ENCODE measurements around the gene OR2AE1. TPM values are rescaled to one million over a fixed set of nuclear protein-coding genes. Genes with fewer than 3 reads are reported as not detected.
"Not testable (repeated sequence)": the region's sequence is repeated elsewhere in the genome, so short reads cannot be mapped to it uniquely, and the experiment has no call there.

The OR2AE1 gene
- total and polyA plus RNA-seq, 2 donors (not counting 1 experiment from before 2014, with no cell fraction given) = 0.43 to 1.3 TPM

DNA sequence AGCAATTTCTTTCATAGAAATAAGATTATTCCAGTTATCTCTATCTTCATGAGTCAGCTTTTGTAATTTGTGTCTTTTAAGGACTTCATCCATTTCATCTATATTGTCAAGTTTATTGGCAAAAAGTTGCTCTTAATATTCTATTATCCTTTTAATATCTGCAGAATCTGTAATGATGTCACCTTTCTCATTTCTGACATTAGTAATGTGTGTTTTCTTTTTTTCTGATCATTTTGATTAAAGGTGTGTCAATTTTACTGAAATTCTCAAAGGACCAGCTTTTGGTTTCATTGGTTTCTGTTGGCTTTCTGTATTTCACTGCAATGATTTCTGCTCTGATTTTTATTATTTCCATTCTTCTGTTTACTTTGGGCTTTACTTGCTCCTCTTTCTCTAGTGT lies 17.9 kb upstream of the OR2AE1 start:
- H2AFZ ChIP-seq (ENCODE audit: insufficient read depth, low read depth, low read length, poor library complexity, severe bottlenecking) = no peak overlapping the region
- DNase-seq (no peak), ATAC-seq (ENCODE audit: low read depth) (no peak)
- H3K36me3 ChIP-seq (replicated peaks in 1 of 2; ENCODE audit: control extremely low read depth in 1 of 2, control insufficient read depth in 1 of 2, extremely low read depth in 1 of 2, insufficient read depth in 2 of 2, low read length in 1 of 2) = peaks cover 3 to 18% of the 10 kb centered on the region in 2 experiments
- H3K27ac ChIP-seq (ENCODE audit: low read length in 2 of 2) = no peak overlapping the region
- no peak overlapping the region for H3K9ac ChIP-seq (ENCODE audit: low read length)
- Mint-ChIP-seq H3K27me3 (no peaks in the 10 kb centered on the region), H3K4me1 (peaks cover 7% of the 10 kb centered on the region), H3K4me3 (no peak overlapping the region), H3K9me3 (ENCODE audit: insufficient read depth) (peaks cover 6% of the 10 kb centered on the region), H3K27ac (no peak overlapping the region)
- no peaks in the 10 kb centered on the region for H3K27me3 ChIP-seq (replicated peaks in 1 of 4; ENCODE audit: control extremely low read depth in 1 of 4, control insufficient read depth in 3 of 4, insufficient read depth in 4 of 4, low read length in 3 of 4)
- ChIA-PET POLR2A (no interaction called here), CTCF (interaction anchor here (1.1 kb wide), 1 partner anchor 85 kb away, joined by 3 read pairs; no protein-coding TSS in a partner anchor)
- TF ChIP-seq, protein P1, sequence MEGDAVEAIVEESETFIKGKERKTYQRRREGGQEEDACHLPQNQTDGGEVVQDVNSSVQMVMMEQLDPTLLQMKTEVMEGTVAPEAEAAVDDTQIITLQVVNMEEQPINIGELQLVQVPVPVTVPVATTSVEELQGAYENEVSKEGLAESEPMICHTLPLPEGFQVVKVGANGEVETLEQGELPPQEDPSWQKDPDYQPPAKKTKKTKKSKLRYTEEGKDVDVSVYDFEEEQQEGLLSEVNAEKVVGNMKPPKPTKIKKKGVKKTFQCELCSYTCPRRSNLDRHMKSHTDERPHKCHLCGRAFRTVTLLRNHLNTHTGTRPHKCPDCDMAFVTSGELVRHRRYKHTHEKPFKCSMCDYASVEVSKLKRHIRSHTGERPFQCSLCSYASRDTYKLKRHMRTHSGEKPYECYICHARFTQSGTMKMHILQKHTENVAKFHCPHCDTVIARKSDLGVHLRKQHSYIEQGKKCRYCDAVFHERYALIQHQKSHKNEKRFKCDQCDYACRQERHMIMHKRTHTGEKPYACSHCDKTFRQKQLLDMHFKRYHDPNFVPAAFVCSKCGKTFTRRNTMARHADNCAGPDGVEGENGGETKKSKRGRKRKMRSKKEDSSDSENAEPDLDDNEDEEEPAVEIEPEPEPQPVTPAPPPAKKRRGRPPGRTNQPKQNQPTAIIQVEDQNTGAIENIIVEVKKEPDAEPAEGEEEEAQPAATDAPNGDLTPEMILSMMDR (IDR thresholded peaks at IDR 0.05) = no peak
- TF ChIP-seq EZH2 (IDR thresholded peaks at IDR 0.05; ENCODE audit: borderline replicate concordance, insufficient read depth, low read depth, low read length, poor library complexity, severe bottlenecking) = no peak
- intact Hi-C loops (cut with micrococcal nuclease) = no loop called here
- H3K4me3 ChIP-seq (ENCODE audit: control extremely low read depth in 1 of 5, extremely low read depth in 1 of 5, insufficient read depth in 1 of 5, low read depth in 2 of 5, low read length in 4 of 5) = no peak overlapping the region
- no peaks in the 10 kb centered on the region for H3K79me2 ChIP-seq (ENCODE audit: control insufficient read depth, insufficient read depth, low read length)
- H3K4me2 ChIP-seq (replicated peaks; ENCODE audit: low read depth, low read length, poor library complexity, severe bottlenecking) = no peak overlapping the region
- no peaks in the 10 kb centered on the region for H4K20me1 ChIP-seq (ENCODE audit: control insufficient read depth, insufficient read depth, low read length, poor library complexity, severe bottlenecking)
- no peaks in the 10 kb centered on the region for H3K4me1 ChIP-seq (ENCODE audit: control insufficient read depth in 2 of 2, insufficient read depth in 2 of 2, low read length in 2 of 2)
- peaks cover 0 to 4% (median 3%) of the 10 kb centered on the region in 3 donors for H3K9me3 ChIP-seq (ENCODE audit: control extremely low read depth in 1 of 3, control insufficient read depth in 2 of 3, insufficient read depth in 1 of 3, low read length in 2 of 3)

DNA sequence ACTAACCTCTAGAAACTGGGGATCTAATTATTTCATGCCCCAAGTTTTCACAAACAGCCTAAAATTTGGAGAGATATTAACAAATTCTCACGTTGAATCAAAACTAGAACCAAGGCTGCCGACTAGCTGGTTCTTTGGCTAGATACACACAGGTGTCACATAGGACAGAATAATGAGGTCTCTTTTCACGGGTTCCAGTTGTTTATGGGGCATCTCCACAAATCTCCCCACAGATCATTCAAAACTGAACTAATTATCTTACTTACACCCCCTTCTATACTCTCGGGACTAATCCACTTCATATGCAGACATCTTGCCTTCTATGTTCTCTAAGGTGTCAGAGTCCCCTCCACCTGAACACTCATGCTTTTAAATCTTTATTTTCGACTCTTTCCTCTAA lies 16.4 kb upstream of the OR2AE1 start:
- Mint-ChIP-seq H3K4me3 (no peak overlapping the region), H3K4me1 (peaks cover 7% of the 10 kb centered on the region), H3K27ac (no peak overlapping the region), H3K9me3 (ENCODE audit: insufficient read depth) (peaks cover 7% of the 10 kb centered on the region), H3K27me3 (no peaks in the 10 kb centered on the region)
- intact Hi-C loops (cut with micrococcal nuclease) = no loop called here
- H3K9ac ChIP-seq (ENCODE audit: low read length) = no peak overlapping the region
- ChIA-PET POLR2A (no interaction called here), CTCF (interaction anchor here (0.7 to 1.2 kb wide), 2 partner anchors 20 to 271 kb away, joined by 3 read pairs; no protein-coding TSS in a partner anchor)
- no peaks in the 10 kb centered on the region for H3K4me1 ChIP-seq (ENCODE audit: control insufficient read depth in 2 of 2, insufficient read depth in 2 of 2, low read length in 2 of 2)
- H3K36me3 ChIP-seq (replicated peaks in 1 of 2; ENCODE audit: control extremely low read depth in 1 of 2, control insufficient read depth in 1 of 2, extremely low read depth in 1 of 2, insufficient read depth in 2 of 2, low read length in 1 of 2) = peaks cover 0 to 17% of the 10 kb centered on the region in 2 experiments
- no peaks in the 10 kb centered on the region for H4K20me1 ChIP-seq (ENCODE audit: control insufficient read depth, insufficient read depth, low read length, poor library complexity, severe bottlenecking)
- H3K27me3 ChIP-seq (replicated peaks in 1 of 4; ENCODE audit: control extremely low read depth in 1 of 4, control insufficient read depth in 3 of 4, insufficient read depth in 4 of 4, low read length in 3 of 4) = no peaks in the 10 kb centered on the region
- no peak overlapping the region for H3K4me3 ChIP-seq (ENCODE audit: control extremely low read depth in 1 of 5, extremely low read depth in 1 of 5, insufficient read depth in 1 of 5, low read depth in 2 of 5, low read length in 4 of 5)
- H3K27ac ChIP-seq (ENCODE audit: low read length in 2 of 2) = no peak overlapping the region
- WGBS (ENCODE audit: insufficient coverage) = 67% methylated on average over 5 of the region's 5 CpGs
- DNase-seq (no peak), ATAC-seq (ENCODE audit: low read depth) (no peak)
- TF ChIP-seq, protein P1 (IDR thresholded peaks at IDR 0.05) = no peak
- no peak for TF ChIP-seq EZH2 (IDR thresholded peaks at IDR 0.05; ENCODE audit: borderline replicate concordance, insufficient read depth, low read depth, low read length, poor library complexity, severe bottlenecking)
- no peak overlapping the region for H2AFZ ChIP-seq (ENCODE audit: insufficient read depth, low read depth, low read length, poor library complexity, severe bottlenecking)
- H3K9me3 ChIP-seq (ENCODE audit: control extremely low read depth in 1 of 3, control insufficient read depth in 2 of 3, insufficient read depth in 1 of 3, low read length in 2 of 3) = peaks cover 0 to 4% (median 3%) of the 10 kb centered on the region in 3 donors
- no peaks in the 10 kb centered on the region for H3K79me2 ChIP-seq (ENCODE audit: control insufficient read depth, insufficient read depth, low read length)
- H3K4me2 ChIP-seq (replicated peaks; ENCODE audit: low read depth, low read length, poor library complexity, severe bottlenecking) = no peak overlapping the region

DNA sequence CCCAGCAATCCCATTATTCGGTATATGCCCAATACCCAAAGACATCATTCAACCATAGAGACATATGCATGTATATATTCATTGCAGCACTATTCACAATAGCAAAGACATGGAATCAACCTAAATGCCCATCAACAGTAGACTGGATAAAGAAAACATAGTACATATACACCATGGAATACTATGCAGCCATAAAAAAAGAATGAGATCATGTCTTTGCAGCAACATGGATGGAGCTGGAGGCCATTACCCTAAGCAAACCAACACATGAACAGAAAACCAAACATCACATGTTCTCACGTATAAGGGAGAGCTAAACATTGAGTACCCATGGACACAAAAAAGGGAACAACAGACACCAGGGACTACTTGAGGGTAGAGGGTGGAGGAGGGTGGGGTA lies 13.5 kb upstream of the OR2AE1 start:
- H3K79me2 ChIP-seq (ENCODE audit: control insufficient read depth, insufficient read depth, low read length); H3K9ac ChIP-seq (ENCODE audit: low read length); H3K4me1 Mint-ChIP-seq; H3K27ac Mint-ChIP-seq; H3K27ac ChIP-seq (ENCODE audit: low read length in 2 of 2); ATAC-seq (ENCODE audit: low read depth); POLR2A ChIA-PET; H2AFZ ChIP-seq (ENCODE audit: insufficient read depth, low read depth, low read length, poor library complexity, severe bottlenecking); intact Hi-C loops (cut with micrococcal nuclease); H3K9me3 Mint-ChIP-seq (ENCODE audit: insufficient read depth); H3K4me3 ChIP-seq (ENCODE audit: control extremely low read depth in 1 of 5, extremely low read depth in 1 of 5, insufficient read depth in 1 of 5, low read depth in 2 of 5, low read length in 4 of 5); H3K4me1 ChIP-seq (ENCODE audit: control insufficient read depth in 2 of 2, insufficient read depth in 2 of 2, low read length in 2 of 2); H3K4me2 ChIP-seq (replicated peaks; ENCODE audit: low read depth, low read length, poor library complexity, severe bottlenecking); H3K4me3 Mint-ChIP-seq; H3K27me3 Mint-ChIP-seq; H3K27me3 ChIP-seq (replicated peaks in 1 of 4; ENCODE audit: control extremely low read depth in 1 of 4, control insufficient read depth in 3 of 4, insufficient read depth in 4 of 4, low read length in 3 of 4); H4K20me1 ChIP-seq (ENCODE audit: control insufficient read depth, insufficient read depth, low read length, poor library complexity, severe bottlenecking); CTCF ChIA-PET; H3K9me3 ChIP-seq (ENCODE audit: control extremely low read depth in 1 of 3, control insufficient read depth in 2 of 3, insufficient read depth in 1 of 3, low read length in 2 of 3); DNase-seq: not testable (repeated sequence)
- WGBS (ENCODE audit: insufficient coverage) = no CpG with 5 or more reads among the region's 2 CpGs
- peaks cover 0 to 17% of the 10 kb centered on the region in 2 experiments for H3K36me3 ChIP-seq (replicated peaks in 1 of 2; ENCODE audit: control extremely low read depth in 1 of 2, control insufficient read depth in 1 of 2, extremely low read depth in 1 of 2, insufficient read depth in 2 of 2, low read length in 1 of 2)
